GM19397 (cell line): Measurements from ENCODE around the gene MELTF.
A peak's percentile ranks its signal among the peaks of the same experiment; 100 is the strongest.

Experiments used
- ATAC-seq: cut with Tn5 transposase; IDR thresholded peaks from one replicate; pipeline ENCODE4 v1.9.1; 2021; ENCODE audit warnings: mild to moderate bottlenecking, moderate library complexity; ENCODE audit not compliant: unreplicated experiment

Gene MELTF

GRCh38 chr3:196969134-196969659 lies 60.4 kb downstream of the MELTF start:
- ATAC-seq: peak; percentile 42

DNA sequence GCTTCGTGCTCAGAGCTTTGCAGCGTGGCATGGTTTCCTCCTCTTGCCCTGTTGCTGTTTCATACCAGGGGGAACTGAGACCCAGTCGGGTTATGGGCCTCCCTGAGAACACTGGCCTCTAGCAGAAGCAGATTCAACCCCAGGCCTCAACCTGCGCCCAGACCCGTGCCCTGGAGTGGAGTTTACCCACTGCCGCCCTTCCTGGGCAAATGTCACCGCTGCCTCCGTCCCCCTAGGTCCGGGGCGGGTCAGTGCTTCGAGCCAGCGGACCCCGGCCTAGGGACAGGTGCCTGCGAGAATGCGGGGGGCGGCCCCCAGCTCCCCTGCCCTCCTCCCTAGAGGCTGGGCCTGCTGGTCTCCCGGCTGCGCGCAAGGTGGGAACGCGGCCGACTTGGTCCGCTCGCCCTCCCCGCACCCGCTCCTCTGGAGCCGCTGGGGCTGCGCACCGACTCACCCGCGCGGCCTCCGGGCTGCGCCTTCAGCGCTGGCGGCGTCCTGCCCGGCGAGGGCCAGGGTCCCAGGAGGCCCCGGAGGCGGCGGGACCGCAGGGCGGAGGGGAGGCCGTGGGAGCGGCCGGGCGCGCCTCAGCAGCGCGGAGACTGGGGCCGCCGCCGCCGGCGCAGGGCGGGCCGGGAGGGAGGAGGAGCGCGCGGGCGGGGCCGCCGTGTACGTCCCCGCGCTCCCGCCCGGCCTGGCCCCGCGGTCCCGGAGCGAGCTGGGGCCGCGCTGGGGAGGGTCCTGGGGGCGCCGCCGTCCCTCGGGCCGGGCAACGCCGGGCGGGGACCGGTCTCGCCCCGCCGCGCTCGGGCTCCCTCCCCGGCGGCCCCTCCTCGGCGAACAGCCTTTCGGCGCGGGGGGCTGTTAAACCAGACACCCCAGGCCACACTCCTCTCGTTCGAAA lies 61.1 kb downstream of the MELTF start, which contains the start of gene PIGZ:
Gene PIGZ, minus strand, starts transcription at position 601 of the 901 bp plus-strand sequence. CDS start 16,802 bp downstream, outside the sequence.
- peak; percentile 67 for ATAC-seq

DNA sequence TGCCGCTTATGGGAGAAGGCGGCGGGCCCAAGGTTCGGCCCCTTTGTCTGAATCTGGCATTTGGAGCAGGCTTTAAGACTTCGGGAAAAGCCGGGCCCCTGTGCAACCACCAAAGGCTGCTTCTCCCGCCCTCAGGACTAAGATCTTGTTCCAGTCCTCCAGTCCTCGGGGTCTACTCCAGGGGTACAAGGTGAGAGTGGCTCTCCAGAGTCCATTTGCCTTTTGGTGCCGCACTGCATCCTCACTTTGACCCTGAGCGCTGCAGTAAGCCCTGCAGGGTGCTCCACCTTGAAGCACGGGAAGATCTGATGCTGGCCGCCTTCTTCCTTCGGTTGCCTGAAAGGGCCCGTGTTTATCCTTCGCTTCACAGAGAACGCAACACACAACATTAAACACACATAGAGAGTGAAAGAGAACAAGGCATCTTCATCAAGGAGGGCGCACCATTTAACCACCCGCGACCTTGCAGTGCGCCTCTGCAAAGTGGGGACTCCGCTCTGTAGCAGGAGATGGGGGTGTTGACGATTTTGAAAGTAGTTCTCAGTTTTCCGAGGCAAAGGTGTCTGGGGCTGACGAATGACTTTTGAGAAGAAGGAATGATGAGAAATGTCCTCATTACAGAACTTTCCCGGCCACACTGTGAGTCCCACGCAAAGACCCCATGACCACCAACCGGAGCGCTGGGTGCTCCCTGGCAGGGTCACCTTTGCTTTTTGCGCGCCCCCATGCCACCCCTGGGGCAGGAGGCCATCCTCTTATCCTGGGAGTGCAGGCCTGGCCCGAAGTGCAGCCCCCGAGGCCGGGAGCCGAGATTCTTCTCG lies 62.0 kb downstream of the MELTF start:
- no peak for ATAC-seq

DNA sequence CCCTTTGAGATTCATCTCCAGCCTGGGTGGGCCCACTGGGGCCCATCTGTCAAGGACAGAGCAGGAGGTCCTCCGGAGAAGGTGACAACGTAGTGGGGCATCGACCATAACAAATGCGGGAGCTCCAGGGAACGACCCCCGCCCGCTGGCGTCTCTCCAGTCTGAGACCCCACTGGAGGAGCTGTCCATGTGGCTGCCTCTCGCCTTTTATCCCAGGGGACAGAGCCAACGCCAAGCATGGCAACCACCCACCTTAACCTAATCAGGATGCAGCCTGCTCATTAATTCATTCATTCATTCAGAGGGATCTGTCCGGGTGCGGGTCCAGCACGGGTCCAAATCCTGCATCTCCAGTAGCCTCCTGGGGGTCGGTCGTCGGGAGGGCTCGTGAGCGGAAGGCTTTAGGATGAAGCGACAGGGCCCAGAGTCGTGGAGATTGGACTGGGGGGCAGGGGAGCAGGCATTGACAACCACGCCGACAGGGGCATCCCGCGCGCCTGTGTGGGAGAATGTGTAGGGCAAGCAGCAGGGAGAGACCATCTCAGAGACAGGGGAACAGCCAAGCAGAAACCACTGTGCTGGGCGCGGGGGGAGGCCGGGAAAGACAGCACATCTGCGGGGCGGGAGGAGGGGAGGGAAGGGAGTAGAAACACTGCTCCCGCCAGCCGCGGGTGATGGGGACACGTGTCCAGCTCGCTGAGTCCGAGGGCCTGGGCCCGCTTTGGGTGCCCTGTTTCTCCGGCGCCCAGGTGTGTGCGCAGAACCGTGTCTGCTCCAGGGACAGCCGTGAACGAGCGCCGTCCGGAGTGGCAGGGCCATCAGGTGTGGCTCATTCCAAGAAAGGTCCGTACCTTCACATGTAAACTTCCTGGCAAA lies 62.9 kb downstream of the MELTF start:
- no peak for ATAC-seq

GRCh38 chr3:196965804-196966173 lies 63.8 kb downstream of the MELTF start:
- ATAC-seq: no peak

GRCh38 chr3:196965112-196965803 lies 64.4 kb downstream of the MELTF start:
- no peak for ATAC-seq

DNA sequence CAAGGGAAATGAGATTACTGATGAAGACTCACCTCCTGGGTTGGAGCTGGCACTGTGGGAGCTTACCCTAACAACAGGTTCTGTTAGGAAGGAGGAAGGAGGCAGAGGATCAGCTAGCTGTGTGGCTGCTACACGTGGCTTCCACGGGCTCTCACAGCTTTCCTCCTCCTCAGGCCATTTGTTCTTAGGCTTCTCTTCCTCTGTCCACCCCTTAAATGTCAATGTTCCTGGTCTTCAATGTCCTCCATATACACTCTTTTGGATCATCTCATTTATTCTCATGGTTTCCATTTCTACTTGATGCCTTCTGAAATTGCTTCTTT lies 66.0 kb downstream of the MELTF start:
- no peak for ATAC-seq

GRCh38 chr3:196962930-196963630 lies 66.5 kb downstream of the MELTF start:
- ATAC-seq: no peak

GRCh38 chr3:196962108-196962929 lies 67.3 kb downstream of the MELTF start:
- ATAC-seq: no peak

DNA sequence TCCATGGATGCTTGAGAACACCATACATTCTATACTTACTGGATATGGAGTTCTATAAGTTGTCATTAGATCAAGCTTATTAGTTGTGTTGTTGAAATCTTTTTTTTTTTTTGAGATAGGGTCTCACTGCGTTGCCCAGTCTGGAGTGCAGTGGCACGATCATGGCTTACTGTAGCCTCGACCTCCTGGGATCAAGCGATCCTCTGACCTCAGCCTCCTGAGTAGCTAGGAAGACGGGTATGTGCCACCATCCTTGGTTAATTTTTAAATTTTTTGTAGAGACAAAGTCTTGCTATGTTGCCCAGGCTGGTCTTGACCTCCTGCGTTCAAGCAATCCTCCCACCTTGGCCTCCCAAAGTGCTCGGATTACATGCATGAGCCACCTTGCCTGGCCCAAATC lies 74.8 kb downstream of the MELTF start:
- ATAC-seq: no peak
